Endothelial cell of umbilical vein (primary cell): Measurements from ENCODE around the gene C4orf51. TPM values are rescaled to one million over a fixed set of nuclear protein-coding genes. Genes with fewer than 3 reads are reported as not detected.

Experiments used
- Bru-seq: library from RNA; stranded (reverse); fragments of 400-500 nt; gene quantifications from one replicate; lab custom pipeline; 2021; lab: Mats Ljungman, UMichigan
- BruChase-seq, 2 experiments: library from RNA; stranded (reverse); fragments of 400-500 nt; gene quantifications; one replicate each; lab custom pipeline; 2021; lab: Mats Ljungman, UMichigan
- BruUV-seq: library from RNA; stranded (reverse); fragments of 400-500 nt; replicated peaks from 2 replicates; lab custom pipeline; 2021; lab: Mats Ljungman, UMichigan
- CTCF ChIA-PET: fragments of 300-600, 350-600 bp; sonication (Branson Sonifier 250); formaldehyde crosslinking; loops from one replicate; lab custom pipeline; 2021; ENCODE audit warnings: antibody characterized with exemption, inconsistent platforms; lab: Charles Lee
- POLR2A ChIA-PET: fragments of 300-600, 350-600 bp; sonication (Branson Sonifier 250); formaldehyde crosslinking; loops from one replicate; lab custom pipeline; 2021; ENCODE audit warnings: antibody characterized with exemption, inconsistent platforms; lab: Charles Lee
- DNase-seq: peaks from one replicate; pipeline ENCODE4 v3.0.0-alpha.2; 2011; ENCODE audit warnings: low read depth, low spot score
- FAIRE-seq: peaks from 2 replicates; lab custom pipeline; 2011; peaks lifted over from hg19 to GRCh38; lab: Jason Lieb, UNC
- H2AFZ ChIP-seq: 2 replicates; pipeline ENCODE4 v1.6.0; 2012; ENCODE audit warnings: low read depth, low read length, control low read depth, inconsistent platforms
- H3K27ac ChIP-seq: 2 replicates; pipeline ENCODE4 v1.5.1; 2011; ENCODE audit warnings: low read depth, mild to moderate bottlenecking, control low read depth, low read length, moderate library complexity; ENCODE audit not compliant: insufficient read depth
- H3K27me3 ChIP-seq, 2 experiments: 2 replicates each; pipeline versions ENCODE4 v1.6.0 to v1.6.1; 2011; ENCODE audit warnings: low read length in 2 of 2, mixed read lengths in 1 of 2; ENCODE audit not compliant: control insufficient read depth in 2 of 2, insufficient read depth in 2 of 2
- H3K36me3 ChIP-seq, 2 experiments: 2 replicates in 1 of 2; 3 replicates in 1 of 2; pipeline ENCODE4 v1.5.1; 2011; ENCODE audit warnings: low read length in 2 of 2, mild to moderate bottlenecking in 1 of 2, moderate library complexity in 1 of 2; ENCODE audit not compliant: control insufficient read depth in 2 of 2, insufficient read depth in 2 of 2; ENCODE audit errors: extremely low read depth in 1 of 2
- H3K4me1 ChIP-seq: 3 replicates; pipeline ENCODE4 v1.5.1; 2011; ENCODE audit warnings: mild to moderate bottlenecking, low read length; ENCODE audit not compliant: control insufficient read depth, insufficient read depth; ENCODE audit errors: extremely low read depth
- H3K4me2 ChIP-seq: 2 replicates; pipeline ENCODE4 v1.6.1; 2011; ENCODE audit warnings: low read length, control low read depth, mixed read lengths; ENCODE audit not compliant: insufficient read depth
- H3K4me3 ChIP-seq, 3 experiments: fragments of 200-600 bp in 1 of 3; sonication (generic), shearing (Covaris generic) in 1 of 3; replicated peaks in 1 of 3; 2 replicates each; pipeline ENCODE4 v1.5.1; 2011 to 2016; ENCODE audit warnings: control low read depth in 3 of 3, low read length in 3 of 3, mild to moderate bottlenecking in 2 of 3, inconsistent platforms in 1 of 3, low read depth in 1 of 3, moderate library complexity in 1 of 3; ENCODE audit not compliant: insufficient read depth in 1 of 3
- H3K79me2 ChIP-seq: 2 replicates; pipeline ENCODE4 v1.6.0; 2012; ENCODE audit warnings: low read length, inconsistent platforms; ENCODE audit not compliant: control insufficient read depth, insufficient read depth
- H3K9ac ChIP-seq: replicated peaks from 2 replicates; pipeline ENCODE3; 2011; ENCODE audit warnings: low read length, control low read depth; ENCODE audit not compliant: insufficient read depth; ENCODE audit errors: extremely low read depth
- H3K9me1 ChIP-seq: replicated peaks from 3 replicates; pipeline ENCODE4 v1.6.0; 2011; ENCODE audit warnings: mild to moderate bottlenecking, low read length; ENCODE audit not compliant: control insufficient read depth, insufficient read depth; ENCODE audit errors: extremely low read depth
- H3K9me3 ChIP-seq: replicated peaks from 2 replicates; pipeline ENCODE4 v1.5.1; 2012; ENCODE audit warnings: low read length, inconsistent platforms; ENCODE audit not compliant: control insufficient read depth, insufficient read depth
- H4K20me1 ChIP-seq: replicated peaks from 2 replicates; pipeline ENCODE3; 2011; ENCODE audit warnings: mild to moderate bottlenecking, low read length; ENCODE audit not compliant: control insufficient read depth, insufficient read depth; ENCODE audit errors: extremely low read depth
- GATA2 ChIP-seq: IDR thresholded peaks from 2 replicates; pipeline ENCODE4 v1.7.0; 2011; ENCODE audit warnings: low read depth, mild to moderate bottlenecking, moderate library complexity, mixed read lengths, low read length; ENCODE audit not compliant: insufficient read length, insufficient read depth
- JUN ChIP-seq: IDR thresholded peaks from 2 replicates; pipeline ENCODE4 v1.6.1; 2011; ENCODE audit warnings: borderline replicate concordance, low read depth; ENCODE audit not compliant: insufficient read length, insufficient read depth
- dilution Hi-C: fragments of 300-500 bp; cut with MboI; formaldehyde crosslinking; loops from one replicate; pipeline ENCODE4 v1.15.0; 2019; ENCODE audit warnings: low sequenced_read_pairs; ENCODE audit not compliant: extremely low pct_ligation_motif_present
- intact Hi-C: fragments of 100-400 bp; cut with micrococcal nuclease; formaldehyde crosslinking; loops from one replicate; pipeline ENCODE4 v1.10.0; 2022
- long read RNA-seq: library from polyadenylated mRNA; stranded (forward); transcript quantifications from one replicate; pipeline ENCODE4 v2.0.0, GENCODE V29; 2021
- polyA minus RNA-seq, 3 experiments: library from RNA; depleted of rRNA, polyadenylated mRNA; stranded (reverse); fragments of >200 nt; gene quantifications; 1 replicate in 1 of 3; 2 replicates in 2 of 3; pipeline ENCODE4 v1.2.3, GENCODE V29; 2011
- polyA plus RNA-seq, 4 experiments: library from polyadenylated mRNA; depleted of rRNA in 3 of 4; stranded (reverse) in 3 of 4; unstranded in 1 of 4; fragments of >200 nt; gene quantifications; 2 replicates each; pipeline versions ENCODE4 v1.2.1 to v1.2.3, GENCODE V29; 2011 to 2012; ENCODE audit warnings: missing spikeins in 1 of 4
- total RNA-seq: library from RNA; stranded (reverse); gene quantifications from 2 replicates; pipeline ENCODE4 v1.2.3, GENCODE V29; 2021
- TF ChIP-seq, protein P1 (sequence below), 2 donors: IDR thresholded peaks; 1 replicate in 1 of 2; 2 replicates in 1 of 2; pipeline ENCODE4 v1.5.1; 2011; ENCODE audit warnings: low read length in 2 of 2, mild to moderate bottlenecking in 2 of 2, moderate library complexity in 2 of 2, control low read depth in 1 of 2, inconsistent platforms in 1 of 2, low read depth in 1 of 2; ENCODE audit not compliant: insufficient read depth in 1 of 2; ENCODE audit errors: extremely low read depth in 1 of 2

C4orf51 gene
- not detected in 2 replicates for total RNA-seq
- polyA plus RNA-seq: not detected in 2 replicates
- polyA plus RNA-seq (2011; cell fraction: cytosol; rRNA removed): not detected in 2 replicates
- not detected in 2 replicates for polyA plus RNA-seq (2011; cell fraction: nucleus; rRNA removed)
- not detected in 2 replicates for polyA plus RNA-seq (2012)
- not detected in 2 replicates for polyA minus RNA-seq
- not detected for polyA minus RNA-seq (2011; cell fraction: cytosol; rRNA and poly(A)+ RNA removed)
- not detected in 2 replicates for polyA minus RNA-seq (2011; cell fraction: nucleus; rRNA and poly(A)+ RNA removed)
- percentile 4 among the genes with signal in this experiment for Bru-seq, nascent RNA
- percentile 6 among the genes with signal in this experiment for BruChase-seq, experiment 1, labeled RNA remaining after a 6-hour chase
- percentile 10 among the genes with signal in this experiment for BruChase-seq, experiment 2, labeled RNA remaining after a 2-hour chase
- long read RNA-seq, partial matches to known transcripts: 0 of 1 reads
- long read RNA-seq, other reads (novel, unspliced or antisense): 1 of 1 reads

GRCh38 chr4:145679991-145680455 lies at the start of gene C4orf51:
C4orf51 (plus strand) TSS chr4:145680146; CDS start chr4:145680204, 58 bp downstream.
- Histone ChIP-seq H3K4me1 (peaks cover 10% of the 10 kb centered on the region), H4K20me1 (no peaks in the 10 kb centered on the region), H3K4me2 (peak within 1 kb of the TSS; percentile 45), H3K9me3 (no peaks in the 10 kb centered on the region), H3K27me3 (no peaks in the 10 kb centered on the region), H3K9me1 (no peaks in the 10 kb centered on the region), H3K27ac (peak within 1 kb of the TSS; percentile 13), H3K4me3 (no peak within 1 kb of the TSS), H3K79me2 (no peaks in the 10 kb centered on the region), H2AFZ (peak within 1 kb of the TSS; percentile 39), H3K36me3 (no peaks in the 10 kb centered on the region), H3K9ac (no peak within 1 kb of the TSS)
- FAIRE-seq: peak; percentile 79
- TF ChIP-seq, protein P1, sequence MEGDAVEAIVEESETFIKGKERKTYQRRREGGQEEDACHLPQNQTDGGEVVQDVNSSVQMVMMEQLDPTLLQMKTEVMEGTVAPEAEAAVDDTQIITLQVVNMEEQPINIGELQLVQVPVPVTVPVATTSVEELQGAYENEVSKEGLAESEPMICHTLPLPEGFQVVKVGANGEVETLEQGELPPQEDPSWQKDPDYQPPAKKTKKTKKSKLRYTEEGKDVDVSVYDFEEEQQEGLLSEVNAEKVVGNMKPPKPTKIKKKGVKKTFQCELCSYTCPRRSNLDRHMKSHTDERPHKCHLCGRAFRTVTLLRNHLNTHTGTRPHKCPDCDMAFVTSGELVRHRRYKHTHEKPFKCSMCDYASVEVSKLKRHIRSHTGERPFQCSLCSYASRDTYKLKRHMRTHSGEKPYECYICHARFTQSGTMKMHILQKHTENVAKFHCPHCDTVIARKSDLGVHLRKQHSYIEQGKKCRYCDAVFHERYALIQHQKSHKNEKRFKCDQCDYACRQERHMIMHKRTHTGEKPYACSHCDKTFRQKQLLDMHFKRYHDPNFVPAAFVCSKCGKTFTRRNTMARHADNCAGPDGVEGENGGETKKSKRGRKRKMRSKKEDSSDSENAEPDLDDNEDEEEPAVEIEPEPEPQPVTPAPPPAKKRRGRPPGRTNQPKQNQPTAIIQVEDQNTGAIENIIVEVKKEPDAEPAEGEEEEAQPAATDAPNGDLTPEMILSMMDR (IDR thresholded peaks at IDR 0.05; ENCODE audit: extremely low read depth in 1 of 2, insufficient read depth in 1 of 2, low read depth in 1 of 2, low read length in 2 of 2): no peak
- TF ChIP-seq GATA2 (no peak), JUN (peak; percentile 39)
- DNase-seq: peak; percentile 78
- intact Hi-C loops (loop anchor here (1.0 kb wide), 1 partner anchor 54 kb away; no protein-coding TSS in a partner anchor), dilution Hi-C loops (no loop called here)
- BruUV-seq: no TSS peak
- POLR2A ChIA-PET: no interaction called here
- CTCF ChIA-PET: interaction anchor here (1.5 to 1.6 kb wide), 2 partner anchors 56 to 189 kb away, joined by 3 to 4 read pairs; no protein-coding TSS in a partner anchor
